ENCODE measurements around the gene TMEM250.

- TF ChIP-seq TEAD4 (IDR thresholded peaks at IDR 0.05; ENCODE audit: borderline replicate concordance, insufficient read depth) (no peak), YY1 (IDR thresholded peaks at IDR 0.05; ENCODE audit: low read depth) (no peak), TAF1 (IDR thresholded peaks at IDR 0.05; ENCODE audit: borderline replicate concordance, low read depth, low read length) (no peak), EP300 (IDR thresholded peaks at IDR 0.05; ENCODE audit: borderline replicate concordance in 1 of 2, low read depth in 1 of 2, low read length in 1 of 2) (no peak), MAX (IDR thresholded peaks at IDR 0.05; ENCODE audit: low read depth) (no peak), POLR2AphosphoS5 (IDR thresholded peaks at IDR 0.05; ENCODE audit: low read depth, low read length) (no peak), EZH2phosphoT487 (IDR thresholded peaks at IDR 0.05; ENCODE audit: borderline replicate concordance, low read depth) (no peak), GATA2 (CRISPR knock-in tag; IDR thresholded peaks at IDR 0.05) (no peak), FOXM1 (IDR thresholded peaks at IDR 0.05; ENCODE audit: low read depth) (no peak), REST (IDR thresholded peaks at IDR 0.05; ENCODE audit: low read depth, low read length) (no peak)
- TF ChIP-seq, protein P1, sequence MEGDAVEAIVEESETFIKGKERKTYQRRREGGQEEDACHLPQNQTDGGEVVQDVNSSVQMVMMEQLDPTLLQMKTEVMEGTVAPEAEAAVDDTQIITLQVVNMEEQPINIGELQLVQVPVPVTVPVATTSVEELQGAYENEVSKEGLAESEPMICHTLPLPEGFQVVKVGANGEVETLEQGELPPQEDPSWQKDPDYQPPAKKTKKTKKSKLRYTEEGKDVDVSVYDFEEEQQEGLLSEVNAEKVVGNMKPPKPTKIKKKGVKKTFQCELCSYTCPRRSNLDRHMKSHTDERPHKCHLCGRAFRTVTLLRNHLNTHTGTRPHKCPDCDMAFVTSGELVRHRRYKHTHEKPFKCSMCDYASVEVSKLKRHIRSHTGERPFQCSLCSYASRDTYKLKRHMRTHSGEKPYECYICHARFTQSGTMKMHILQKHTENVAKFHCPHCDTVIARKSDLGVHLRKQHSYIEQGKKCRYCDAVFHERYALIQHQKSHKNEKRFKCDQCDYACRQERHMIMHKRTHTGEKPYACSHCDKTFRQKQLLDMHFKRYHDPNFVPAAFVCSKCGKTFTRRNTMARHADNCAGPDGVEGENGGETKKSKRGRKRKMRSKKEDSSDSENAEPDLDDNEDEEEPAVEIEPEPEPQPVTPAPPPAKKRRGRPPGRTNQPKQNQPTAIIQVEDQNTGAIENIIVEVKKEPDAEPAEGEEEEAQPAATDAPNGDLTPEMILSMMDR (IDR thresholded peaks at IDR 0.05), result no peak
- TF ChIP-seq, protein P2, sequence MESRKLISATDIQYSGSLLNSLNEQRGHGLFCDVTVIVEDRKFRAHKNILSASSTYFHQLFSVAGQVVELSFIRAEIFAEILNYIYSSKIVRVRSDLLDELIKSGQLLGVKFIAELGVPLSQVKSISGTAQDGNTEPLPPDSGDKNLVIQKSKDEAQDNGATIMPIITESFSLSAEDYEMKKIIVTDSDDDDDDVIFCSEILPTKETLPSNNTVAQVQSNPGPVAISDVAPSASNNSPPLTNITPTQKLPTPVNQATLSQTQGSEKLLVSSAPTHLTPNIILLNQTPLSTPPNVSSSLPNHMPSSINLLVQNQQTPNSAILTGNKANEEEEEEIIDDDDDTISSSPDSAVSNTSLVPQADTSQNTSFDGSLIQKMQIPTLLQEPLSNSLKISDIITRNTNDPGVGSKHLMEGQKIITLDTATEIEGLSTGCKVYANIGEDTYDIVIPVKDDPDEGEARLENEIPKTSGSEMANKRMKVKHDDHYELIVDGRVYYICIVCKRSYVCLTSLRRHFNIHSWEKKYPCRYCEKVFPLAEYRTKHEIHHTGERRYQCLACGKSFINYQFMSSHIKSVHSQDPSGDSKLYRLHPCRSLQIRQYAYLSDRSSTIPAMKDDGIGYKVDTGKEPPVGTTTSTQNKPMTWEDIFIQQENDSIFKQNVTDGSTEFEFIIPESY (IDR thresholded peaks at IDR 0.05; ENCODE audit: borderline replicate concordance, low read depth), result no peak
These were observed 40.1 kb downstream of the TMEM250 start for GRCh38 chr9:136078498-136079011.

All from SK-N-SH (cell line).